HG02678 (cell line): ENCODE measurements around the gene PHC2.

ENCODE experiments used
- ATAC-seq: cut with Tn5 transposase; IDR thresholded peaks from one replicate; pipeline ENCODE4 v1.9.1; 2021; ENCODE audit warnings: mild to moderate bottlenecking, moderate library complexity; ENCODE audit not compliant: unreplicated experiment

PHC2 gene

DNA sequence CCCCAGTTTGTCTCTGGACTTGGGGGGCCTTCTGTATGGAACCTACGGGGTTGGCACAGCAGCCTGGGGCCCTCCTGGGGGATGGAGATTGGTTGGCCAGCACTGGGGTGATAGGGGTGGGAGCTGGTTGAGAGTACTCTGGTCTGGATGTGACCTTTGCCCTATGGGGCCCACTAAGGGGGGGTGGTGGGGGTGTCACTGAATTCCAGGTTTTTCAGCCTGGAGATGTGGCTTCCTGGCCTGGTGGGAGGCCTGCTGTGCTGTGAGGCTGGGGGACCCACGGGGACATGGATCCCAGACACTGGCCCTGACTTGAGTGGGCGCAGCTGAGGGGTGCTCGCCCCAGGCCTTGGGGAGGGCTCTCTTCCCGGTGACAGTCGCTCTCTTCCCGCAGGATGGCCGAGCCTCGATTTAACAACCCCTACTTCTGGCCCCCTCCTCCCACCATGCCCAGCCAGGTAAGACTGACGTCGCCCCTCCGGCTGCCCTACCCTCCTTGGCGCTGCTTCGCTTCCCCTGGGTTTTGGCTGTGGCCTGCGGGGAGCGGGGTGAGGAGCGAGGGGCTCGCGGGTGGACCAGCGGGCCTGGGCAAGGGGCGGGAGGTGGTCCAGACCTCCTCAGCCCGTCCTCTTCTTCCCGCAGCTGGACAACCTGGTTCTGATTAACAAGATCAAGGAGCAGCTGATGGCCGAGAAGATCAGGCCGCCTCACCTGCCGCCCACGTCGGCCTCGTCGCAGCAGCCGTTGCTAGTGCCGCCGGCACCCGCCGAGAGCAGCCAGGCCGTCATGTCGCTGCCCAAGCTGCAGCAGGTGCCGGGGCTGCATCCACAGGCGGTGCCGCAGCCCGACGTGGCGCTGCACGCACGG lies 155.0 kb downstream of the PHC2 start:
- ATAC-seq = no peak

DNA sequence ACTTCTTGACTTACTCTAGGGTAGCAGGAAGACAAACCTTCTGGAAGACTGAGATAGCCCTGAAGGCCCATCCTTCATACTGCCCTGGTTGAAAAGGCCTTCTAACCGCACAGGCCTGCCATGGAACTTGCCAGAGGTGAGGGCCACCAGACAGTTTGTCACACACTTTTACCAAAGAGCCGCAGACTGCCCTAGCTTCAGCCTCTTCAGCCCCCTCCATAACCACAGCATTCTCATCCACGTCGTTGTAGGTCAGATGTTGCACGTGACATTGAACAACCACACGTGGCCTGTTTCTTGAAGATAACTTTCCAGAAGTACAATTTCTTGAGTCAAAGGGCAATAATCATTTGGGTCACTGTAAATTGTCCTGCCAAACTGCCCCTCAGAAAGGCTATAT lies 155.7 kb downstream of the PHC2 start:
- ATAC-seq = no peak

DNA sequence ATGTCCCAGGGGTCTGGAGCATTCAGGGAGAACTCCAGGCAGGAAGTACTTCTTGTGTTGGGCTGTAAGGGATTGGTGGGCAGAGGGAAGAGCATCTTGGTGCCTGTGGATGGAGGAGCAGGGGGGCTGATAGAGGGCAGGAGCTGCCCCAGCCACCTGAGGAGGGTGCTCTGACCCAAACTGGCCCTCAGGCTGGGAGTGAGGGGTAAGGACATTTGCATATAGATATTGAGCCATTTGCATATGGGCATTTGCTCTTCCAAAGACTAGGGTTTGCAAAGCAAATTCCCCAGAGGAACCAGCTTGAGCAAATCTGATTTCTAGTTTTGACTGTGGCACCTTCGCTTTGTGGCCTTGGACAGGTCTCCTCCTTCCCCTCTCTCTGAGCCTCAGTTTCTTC lies 156.4 kb downstream of the PHC2 start:
- ATAC-seq = no peak

DNA sequence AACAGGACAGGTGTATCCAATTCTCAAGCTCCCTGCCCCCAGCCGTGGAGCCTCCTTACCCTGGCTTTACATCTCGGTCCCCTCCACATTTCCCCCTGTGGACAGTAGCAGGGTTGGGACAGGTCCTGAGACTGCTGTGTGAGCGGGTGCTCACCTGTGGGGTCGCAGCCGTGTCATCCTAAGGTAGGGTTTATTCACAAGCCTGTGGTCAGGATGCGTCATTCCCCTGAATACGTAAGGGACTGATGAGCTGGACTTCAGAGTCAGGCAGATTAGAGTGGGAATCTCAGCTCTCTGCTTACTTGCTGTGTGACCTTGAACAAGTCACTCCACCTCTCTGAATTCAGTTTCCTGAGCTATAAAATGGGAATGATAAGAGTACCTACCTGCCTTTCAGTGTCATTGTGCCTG lies 156.9 kb downstream of the PHC2 start:
- no peak for ATAC-seq
